MM.1S (cell line): ENCODE results near the gene DTX4.

Source experiments
- DNase-seq: peaks from one replicate; pipeline ENCODE4 v3.0.0-alpha.2; 2015
- H2AFZ ChIP-seq: fragments of 300-600 bp; sonication (generic); 2 replicates; pipeline ENCODE4 v1.6.0; 2016; ENCODE audit warnings: antibody characterized with exemption, low read length
- H3F3A ChIP-seq: fragments of 300-600 bp; sonication (generic); 2 replicates; pipeline ENCODE4 v1.6.1; 2016; ENCODE audit warnings: mild to moderate bottlenecking, antibody characterized with exemption, low read length, moderate library complexity, mixed read lengths; ENCODE audit not compliant: insufficient read depth
- H3K27ac ChIP-seq: fragments of 300-600 bp; sonication (generic); 2 replicates; pipeline ENCODE4 v1.5.1; 2016; ENCODE audit warnings: mild to moderate bottlenecking, low read length
- H3K27me3 ChIP-seq: fragments of 300-600 bp; sonication (generic); replicated peaks from 2 replicates; pipeline ENCODE4 v1.6.0; 2016; ENCODE audit warnings: low read length; ENCODE audit not compliant: insufficient read depth
- H3K36me3 ChIP-seq: fragments of 300-600 bp; sonication (generic); replicated peaks from 2 replicates; pipeline ENCODE4 v1.6.1; 2016; ENCODE audit warnings: mild to moderate bottlenecking, low read length, mixed read lengths; ENCODE audit not compliant: insufficient read depth
- H3K4me1 ChIP-seq: fragments of 300-600 bp; sonication (generic); 2 replicates; pipeline ENCODE4 v1.6.1; 2016; ENCODE audit warnings: low read length, mixed read lengths
- H3K4me2 ChIP-seq: fragments of 300-600 bp; sonication (generic); 2 replicates; pipeline ENCODE4 v1.6.0; 2016; ENCODE audit warnings: low read depth, low read length
- H3K4me3 ChIP-seq: fragments of 300-600 bp; sonication (generic); 2 replicates; pipeline ENCODE4 v1.5.1; 2016; ENCODE audit warnings: low read length, mixed read lengths
- H3K79me2 ChIP-seq: fragments of 300-600 bp; sonication (generic); 2 replicates; pipeline ENCODE4 v1.6.1; 2016; ENCODE audit warnings: mixed run types, low read length, mixed read lengths
- H3K9ac ChIP-seq: fragments of 300-600 bp; sonication (generic); 2 replicates; pipeline ENCODE4 v1.6.1; 2016; ENCODE audit warnings: low read length, mixed read lengths
- H3K9me2 ChIP-seq: fragments of 300-600 bp; sonication (generic); replicated peaks from 2 replicates; pipeline ENCODE4 v1.6.1; 2016; ENCODE audit warnings: mild to moderate bottlenecking, low read length, mixed read lengths; ENCODE audit not compliant: insufficient read depth
- H3K9me3 ChIP-seq: fragments of 300-600 bp; sonication (generic); replicated peaks from 2 replicates; pipeline ENCODE4 v1.6.1; 2016; ENCODE audit warnings: mild to moderate bottlenecking, low read length, mixed read lengths; ENCODE audit not compliant: insufficient read depth
- H4K20me1 ChIP-seq: fragments of 300-600 bp; sonication (generic); 2 replicates; pipeline ENCODE4 v1.6.1; 2016; ENCODE audit warnings: mild to moderate bottlenecking, low read length, moderate library complexity, mixed read lengths; ENCODE audit not compliant: insufficient read depth
- EZH2 ChIP-seq: fragments of 300-600 bp; sonication (generic); optimal IDR thresholded peaks from 2 replicates; pipeline ENCODE3; 2017; ENCODE audit warnings: low read depth, mild to moderate bottlenecking, antibody characterized with exemption, low read length, mixed read lengths
- EZH2phosphoT487 ChIP-seq: fragments of 300-600 bp; sonication (generic); IDR thresholded peaks from 2 replicates; pipeline ENCODE4 v1.6.1; 2018; ENCODE audit warnings: antibody characterized with exemption, low read length
- TF ChIP-seq, protein P1 (sequence below): fragments of 300-600 bp; sonication (generic); IDR thresholded peaks from 2 replicates; pipeline ENCODE4 v1.5.1; 2016; ENCODE audit warnings: antibody characterized with exemption, low read length, mixed read lengths

The DTX4 gene

DNA sequence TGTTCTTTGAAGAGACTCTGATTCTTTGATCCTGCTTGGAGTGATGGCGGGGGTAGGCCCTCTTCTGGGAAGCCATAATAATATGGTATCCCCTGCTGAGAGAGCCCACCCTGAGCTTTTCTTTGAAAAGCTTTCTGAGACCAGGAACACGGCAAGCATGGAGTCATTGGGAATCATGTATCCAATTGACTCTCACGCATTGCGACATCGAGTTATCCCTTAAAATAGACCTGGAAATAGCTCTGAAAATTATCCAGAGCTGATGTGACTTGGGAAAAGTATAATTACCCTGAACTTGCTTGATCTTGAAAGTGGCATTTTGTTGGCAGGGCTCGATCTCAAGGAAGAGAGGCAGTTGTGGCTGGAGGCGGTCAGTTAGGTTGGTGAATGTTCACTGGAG, 77.6 kb downstream of the DTX4 start:
- Histone ChIP-seq H3K27me3 (no peaks in the 10 kb centered on the region), H3K4me3 (no peak overlapping the region), H2AFZ (no peak overlapping the region), H3K4me2 (no peak overlapping the region), H3K27ac (no peak overlapping the region), H3K9ac (no peak overlapping the region), H3K4me1 (no peaks in the 10 kb centered on the region), H3F3A (no peaks in the 10 kb centered on the region), H3K9me3 (no peaks in the 10 kb centered on the region), H3K79me2 (no peaks in the 10 kb centered on the region), H3K36me3 (no peaks in the 10 kb centered on the region), H3K9me2 (no peaks in the 10 kb centered on the region), H4K20me1 (no peaks in the 10 kb centered on the region)
- TF ChIP-seq EZH2phosphoT487: no peak
- no peak for TF ChIP-seq EZH2
- TF ChIP-seq, protein P1, sequence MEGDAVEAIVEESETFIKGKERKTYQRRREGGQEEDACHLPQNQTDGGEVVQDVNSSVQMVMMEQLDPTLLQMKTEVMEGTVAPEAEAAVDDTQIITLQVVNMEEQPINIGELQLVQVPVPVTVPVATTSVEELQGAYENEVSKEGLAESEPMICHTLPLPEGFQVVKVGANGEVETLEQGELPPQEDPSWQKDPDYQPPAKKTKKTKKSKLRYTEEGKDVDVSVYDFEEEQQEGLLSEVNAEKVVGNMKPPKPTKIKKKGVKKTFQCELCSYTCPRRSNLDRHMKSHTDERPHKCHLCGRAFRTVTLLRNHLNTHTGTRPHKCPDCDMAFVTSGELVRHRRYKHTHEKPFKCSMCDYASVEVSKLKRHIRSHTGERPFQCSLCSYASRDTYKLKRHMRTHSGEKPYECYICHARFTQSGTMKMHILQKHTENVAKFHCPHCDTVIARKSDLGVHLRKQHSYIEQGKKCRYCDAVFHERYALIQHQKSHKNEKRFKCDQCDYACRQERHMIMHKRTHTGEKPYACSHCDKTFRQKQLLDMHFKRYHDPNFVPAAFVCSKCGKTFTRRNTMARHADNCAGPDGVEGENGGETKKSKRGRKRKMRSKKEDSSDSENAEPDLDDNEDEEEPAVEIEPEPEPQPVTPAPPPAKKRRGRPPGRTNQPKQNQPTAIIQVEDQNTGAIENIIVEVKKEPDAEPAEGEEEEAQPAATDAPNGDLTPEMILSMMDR: no peak
- DNase-seq: no peak

DNA sequence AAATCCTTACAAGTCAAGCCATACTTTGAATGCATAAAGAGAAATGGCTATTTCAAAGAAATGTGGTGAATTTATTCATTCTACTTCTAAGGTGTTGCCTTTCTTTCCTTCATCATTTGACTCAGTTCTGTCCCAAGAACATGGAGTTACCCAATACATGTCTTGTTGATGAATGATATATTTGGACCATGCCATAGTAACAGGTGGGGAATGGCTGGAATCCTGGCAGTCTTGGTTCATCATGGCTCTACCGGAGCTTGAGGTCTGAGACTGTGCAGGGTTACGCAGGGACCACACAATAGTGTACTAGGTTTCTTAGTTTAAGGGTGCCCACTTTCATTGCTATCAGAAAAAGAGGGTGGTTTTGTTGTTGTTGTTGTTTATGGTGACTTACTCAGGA, 81.1 kb downstream of the DTX4 start:
- no peaks in the 10 kb centered on the region for H3F3A ChIP-seq
- no peaks in the 10 kb centered on the region for H3K27me3 ChIP-seq
- no peak overlapping the region for H3K4me3 ChIP-seq
- no peaks in the 10 kb centered on the region for H3K9me3 ChIP-seq
- no peaks in the 10 kb centered on the region for H3K9me2 ChIP-seq
- no peak overlapping the region for H3K9ac ChIP-seq
- no peak for TF ChIP-seq EZH2
- no peak for TF ChIP-seq EZH2phosphoT487
- TF ChIP-seq, protein P1: no peak
- no peak overlapping the region for H3K4me2 ChIP-seq
- no peak for DNase-seq
- no peaks in the 10 kb centered on the region for H3K79me2 ChIP-seq
- H3K27ac ChIP-seq: no peak overlapping the region
- H3K36me3 ChIP-seq: no peaks in the 10 kb centered on the region
- H2AFZ ChIP-seq: no peak overlapping the region
- no peaks in the 10 kb centered on the region for H4K20me1 ChIP-seq
- no peaks in the 10 kb centered on the region for H3K4me1 ChIP-seq

DNA sequence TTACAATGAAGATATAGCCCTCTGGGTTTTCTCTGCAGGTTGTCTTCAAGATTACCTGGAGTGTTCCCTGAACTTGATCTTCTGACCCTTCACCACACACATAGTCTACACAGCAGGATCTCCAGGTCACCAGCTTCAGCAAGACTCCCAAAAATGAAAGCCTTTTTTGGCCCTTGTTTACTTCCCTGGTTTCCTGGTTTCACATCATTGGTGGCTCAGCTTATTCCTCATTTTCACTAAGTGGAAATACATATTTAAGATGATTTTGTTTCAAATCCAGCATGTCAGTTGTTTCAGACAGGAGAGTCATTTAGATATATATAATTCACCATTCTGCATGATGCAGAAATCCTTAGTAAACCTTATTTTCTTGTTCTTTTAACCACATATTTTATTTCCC, 82.4 kb downstream of the DTX4 start:
- Histone ChIP-seq H3K9me3 (no peaks in the 10 kb centered on the region), H3K9me2 (no peaks in the 10 kb centered on the region), H3K4me3 (no peak overlapping the region), H3K36me3 (no peaks in the 10 kb centered on the region), H3K27me3 (no peaks in the 10 kb centered on the region), H3K79me2 (no peaks in the 10 kb centered on the region), H3K4me1 (no peaks in the 10 kb centered on the region), H3K27ac (no peak overlapping the region), H2AFZ (no peak overlapping the region), H3F3A (no peaks in the 10 kb centered on the region), H4K20me1 (no peaks in the 10 kb centered on the region), H3K9ac (no peak overlapping the region), H3K4me2 (no peak overlapping the region)
- no peak for DNase-seq
- TF ChIP-seq EZH2phosphoT487: no peak
- TF ChIP-seq, protein P1: no peak
- no peak for TF ChIP-seq EZH2
